Right atrium auricular region (tissue), 2 donors: ENCODE measurements around the gene NPB. TPM values are rescaled to one million over a fixed set of nuclear protein-coding genes. Genes with fewer than 3 reads are reported as not detected.
"Not testable (repeated sequence)": the region's sequence is repeated elsewhere in the genome, so short reads cannot be mapped to it uniquely, and the experiment has no call there.

ENCODE experiments used
- DNase-seq: peaks from one replicate; pipeline ENCODE4 v3.0.0-alpha.2; 2019; ENCODE audit warnings: low spot score
- H3K27ac ChIP-seq, 2 donors: fragments of 200-600 bp; sonication (generic); 1 replicate in 1 of 2; 2 replicates in 1 of 2; pipeline ENCODE4 v1.5.1; 2016 to 2019
- H3K27me3 ChIP-seq, 2 donors: fragments of 200-600 bp; sonication (generic); one replicate each; pipeline versions ENCODE4 v1.5.1 to v1.6.0; 2017 to 2019
- H3K36me3 ChIP-seq: fragments of 200-600 bp; sonication (generic); one replicate; pipeline ENCODE4 v1.5.1; 2016
- H3K4me1 ChIP-seq, 2 donors: fragments of 200-600 bp; sonication (generic); one replicate each; pipeline versions ENCODE4 v1.5.1 to v1.6.0; 2017 to 2019
- H3K4me3 ChIP-seq, 2 donors: fragments of 200-600 bp; sonication (generic); 1 replicate in 1 of 2; 2 replicates in 1 of 2; pipeline ENCODE4 v1.5.1; 2017 to 2019; ENCODE audit warnings: mild to moderate bottlenecking in 1 of 2, moderate library complexity in 1 of 2
- H3K9me3 ChIP-seq, 2 donors: fragments of 200-600 bp; sonication (generic); one replicate each; pipeline ENCODE4 v1.5.1; 2019
- total RNA-seq, 2 donors: library from RNA; depleted of rRNA; stranded (reverse); fragments of >200 nt; gene quantifications; one replicate each; pipeline ENCODE4 v1.1.0, GENCODE V29; 2016
- TF ChIP-seq, protein P1 (sequence below), 2 donors: fragments of 200-600 bp; sonication (generic); IDR thresholded peaks; one replicate each; pipeline ENCODE4 v1.5.1; 2019; ENCODE audit warnings: antibody characterized with exemption in 2 of 2

The NPB gene
- total RNA-seq, 2 donors from 2014 or later = 1.7 TPM; not detected in 1

DNA sequence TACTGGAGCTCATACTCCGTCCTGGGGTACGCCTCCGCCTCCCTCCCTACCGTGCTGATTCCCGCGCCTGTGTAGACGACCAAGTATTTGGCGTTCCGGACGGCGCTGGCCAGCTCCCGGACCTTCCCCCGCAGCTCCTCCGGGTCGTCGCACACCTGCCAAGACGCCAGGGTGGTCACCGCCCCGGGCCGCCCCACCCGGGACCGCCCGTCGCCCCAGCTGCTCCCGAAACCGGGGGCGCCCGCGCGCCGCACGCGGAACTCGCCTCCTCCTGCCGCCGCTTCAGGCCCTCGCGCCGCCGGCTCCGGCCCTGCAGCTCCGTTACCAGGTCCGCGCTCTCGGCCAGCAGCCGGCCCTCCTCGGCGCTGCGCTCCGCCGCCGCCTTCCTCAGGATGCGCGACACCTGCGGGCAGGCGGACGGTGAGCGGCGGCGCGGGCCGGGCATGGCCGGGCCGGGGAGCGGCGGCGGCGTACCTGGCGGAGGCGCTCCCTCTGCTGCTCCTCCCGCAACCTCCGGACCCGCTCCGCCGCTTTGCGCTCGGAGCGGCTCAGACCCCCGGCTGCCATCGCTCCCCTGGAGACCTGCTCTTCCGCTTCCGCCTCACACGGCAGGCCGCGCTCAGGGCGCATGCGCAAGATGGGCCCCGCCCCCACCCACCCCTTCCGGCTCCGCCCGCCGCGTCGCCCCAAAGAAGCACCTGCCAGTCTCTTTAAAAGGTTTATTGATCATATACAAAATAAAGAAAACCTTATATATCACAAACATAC is 15.7 kb downstream of the NPB start, which contains the start of gene SIRT7:
Gene SIRT7, minus strand, starts transcription at position 612 of the 768 bp plus-strand sequence. Its CDS starts 45 bp downstream, at position 567.
- Histone ChIP-seq H3K36me3 (peaks cover 53% of the 10 kb centered on the region), H3K27ac (peak within 1 kb of the TSS; percentile 39 to 41), H3K4me3 (peak within 1 kb of the TSS; percentile 73 to 85), H3K4me1 (peaks cover 0 to 49% of the 10 kb centered on the region in 2 donors), H3K9me3 (no peaks in the 10 kb centered on the region), H3K27me3 (no peaks in the 10 kb centered on the region)
- peak; percentile 68 for DNase-seq
- TF ChIP-seq, protein P1, sequence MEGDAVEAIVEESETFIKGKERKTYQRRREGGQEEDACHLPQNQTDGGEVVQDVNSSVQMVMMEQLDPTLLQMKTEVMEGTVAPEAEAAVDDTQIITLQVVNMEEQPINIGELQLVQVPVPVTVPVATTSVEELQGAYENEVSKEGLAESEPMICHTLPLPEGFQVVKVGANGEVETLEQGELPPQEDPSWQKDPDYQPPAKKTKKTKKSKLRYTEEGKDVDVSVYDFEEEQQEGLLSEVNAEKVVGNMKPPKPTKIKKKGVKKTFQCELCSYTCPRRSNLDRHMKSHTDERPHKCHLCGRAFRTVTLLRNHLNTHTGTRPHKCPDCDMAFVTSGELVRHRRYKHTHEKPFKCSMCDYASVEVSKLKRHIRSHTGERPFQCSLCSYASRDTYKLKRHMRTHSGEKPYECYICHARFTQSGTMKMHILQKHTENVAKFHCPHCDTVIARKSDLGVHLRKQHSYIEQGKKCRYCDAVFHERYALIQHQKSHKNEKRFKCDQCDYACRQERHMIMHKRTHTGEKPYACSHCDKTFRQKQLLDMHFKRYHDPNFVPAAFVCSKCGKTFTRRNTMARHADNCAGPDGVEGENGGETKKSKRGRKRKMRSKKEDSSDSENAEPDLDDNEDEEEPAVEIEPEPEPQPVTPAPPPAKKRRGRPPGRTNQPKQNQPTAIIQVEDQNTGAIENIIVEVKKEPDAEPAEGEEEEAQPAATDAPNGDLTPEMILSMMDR (IDR thresholded peaks at IDR 0.05) = no peak

DNA sequence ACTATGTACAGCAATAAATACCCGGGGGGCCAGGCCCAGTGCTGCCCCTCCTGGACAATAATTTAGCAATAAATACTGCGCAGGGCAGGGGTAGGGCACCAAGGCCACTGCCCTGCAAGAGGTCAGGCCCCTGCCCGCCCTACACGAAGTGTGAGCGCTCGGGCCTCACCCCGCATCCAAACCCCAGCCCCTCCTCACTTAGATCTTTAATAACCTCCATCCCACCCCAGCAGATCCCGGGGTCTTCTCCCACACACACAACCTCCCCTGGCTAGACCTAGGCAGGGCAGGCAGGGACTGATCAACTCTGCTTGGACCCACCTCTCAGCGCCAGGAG is 16.3 kb downstream of the NPB start:
- not testable (repeated sequence) for H3K27me3 ChIP-seq, DNase-seq, H3K9me3 ChIP-seq
- Histone ChIP-seq H3K36me3 (peaks cover 52% of the 10 kb centered on the region), H3K4me3 (peak overlapping the region; percentile 73 to 85), H3K4me1 (peaks cover 0 to 55% of the 10 kb centered on the region in 2 donors), H3K27ac (peak overlapping the region; percentile 39 to 41)

DNA sequence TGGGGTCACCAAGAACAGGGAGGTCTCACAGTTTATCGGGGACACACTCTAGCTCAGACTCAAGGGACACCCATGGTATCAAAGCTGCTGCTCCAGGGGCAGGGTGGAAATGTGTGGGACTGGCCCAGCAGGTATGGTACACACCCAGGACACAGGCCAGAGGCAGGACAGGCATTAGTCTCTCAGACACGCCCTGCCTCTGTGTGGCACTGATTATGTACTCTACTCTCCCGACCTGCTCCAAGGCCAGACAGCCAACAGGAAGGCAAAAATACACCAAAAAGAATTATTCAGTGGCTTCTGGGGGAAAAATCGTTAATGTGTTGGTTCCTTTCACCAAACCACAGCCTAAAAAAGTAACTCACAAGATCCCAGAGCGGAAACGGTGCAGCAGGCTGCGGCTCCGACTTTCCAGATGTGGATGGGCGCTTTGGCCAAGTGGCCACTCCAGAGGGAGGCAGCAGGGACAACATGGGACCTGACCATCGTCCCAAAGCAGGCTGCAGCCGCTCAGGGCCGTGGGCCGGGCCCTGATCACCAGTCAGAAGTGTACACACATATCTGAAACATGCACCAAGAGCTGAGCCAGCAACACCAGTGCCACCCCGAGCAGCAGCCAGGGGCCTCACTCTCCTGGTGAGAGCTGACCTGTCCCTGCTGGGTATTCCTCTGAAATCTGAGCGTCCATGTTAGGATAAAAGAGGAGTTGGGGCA is 17.0 kb downstream of the NPB start:
- Histone ChIP-seq H3K4me1 (peaks cover 0 to 61% of the 10 kb centered on the region in 2 donors), H3K9me3 (no peaks in the 10 kb centered on the region), H3K36me3 (peaks cover 45% of the 10 kb centered on the region), H3K27ac (peak overlapping the region in 1 of 2 donors; percentile 41), H3K27me3 (no peaks in the 10 kb centered on the region), H3K4me3 (no peak overlapping the region)
- no peak for DNase-seq
- TF ChIP-seq, protein P1 (IDR thresholded peaks at IDR 0.05) = no peak

DNA sequence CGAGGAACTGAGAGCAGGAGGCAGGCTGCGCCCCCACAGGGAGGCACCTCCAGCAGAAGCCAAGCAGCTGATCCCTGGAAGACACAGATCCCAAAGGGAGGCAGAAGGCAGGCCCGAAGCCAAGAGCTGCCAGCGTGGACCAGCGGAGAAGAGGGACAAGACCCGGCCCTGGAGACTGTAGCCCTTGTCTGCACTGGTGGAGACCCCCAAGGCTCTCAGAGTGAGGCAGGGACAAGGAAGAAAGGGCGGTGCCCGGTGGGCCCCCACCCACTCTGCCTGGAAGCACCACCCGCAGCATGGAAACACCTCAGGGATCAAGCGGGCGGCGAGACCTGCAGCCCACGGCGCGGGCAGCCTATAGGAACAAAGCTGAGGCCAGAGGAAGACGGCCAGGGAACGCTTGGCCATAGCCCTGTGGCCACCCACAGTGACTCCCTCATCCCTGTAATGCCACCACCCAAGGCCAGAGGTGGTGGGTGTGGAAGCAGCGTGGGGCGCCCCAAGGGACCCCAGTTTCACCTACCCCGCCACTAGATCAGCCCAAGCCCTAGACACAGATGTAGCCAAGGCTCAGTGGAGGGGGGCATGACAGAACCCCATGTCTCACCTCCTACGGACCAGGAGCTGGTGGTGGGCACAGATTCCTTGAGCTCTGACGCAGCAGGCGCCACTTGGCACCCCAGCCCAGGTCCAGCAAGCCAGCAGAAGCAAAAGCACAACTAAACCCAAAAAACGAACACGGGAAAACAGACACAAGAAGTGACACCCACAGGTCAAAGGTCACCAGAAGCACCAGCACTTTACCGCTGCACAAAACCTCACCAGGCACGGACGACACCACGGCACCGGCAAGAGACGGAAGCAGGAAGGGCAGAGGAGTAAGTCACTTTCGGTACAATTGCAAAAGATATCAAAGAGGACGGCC is 18.8 kb downstream of the NPB start:
- Histone ChIP-seq H3K36me3 (peaks cover 27% of the 10 kb centered on the region), H3K9me3 (no peaks in the 10 kb centered on the region), H3K27me3 (no peaks in the 10 kb centered on the region), H3K4me1 (peaks cover 0 to 80% of the 10 kb centered on the region in 2 donors), H3K27ac (no peak overlapping the region), H3K4me3 (no peak overlapping the region)
- no peak for DNase-seq
- TF ChIP-seq, protein P1 (IDR thresholded peaks at IDR 0.05) = no peak

DNA sequence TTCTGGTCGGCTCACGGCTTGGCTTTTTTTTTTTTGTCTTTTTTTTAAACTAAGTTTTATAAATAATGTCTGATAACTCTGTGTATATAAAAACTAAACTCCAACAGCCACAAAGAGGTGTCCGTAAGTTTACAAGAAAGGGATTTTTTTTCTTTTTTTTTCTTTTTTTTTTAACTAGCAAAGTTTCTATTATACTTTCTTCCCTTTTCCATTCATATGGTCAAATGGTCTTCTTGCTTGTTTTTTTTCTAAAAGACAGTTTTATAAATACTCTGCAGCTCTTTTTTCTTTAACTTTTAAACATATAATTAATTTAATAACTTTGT is 19.5 kb downstream of the NPB start:
- Histone ChIP-seq H3K27me3 (no peaks in the 10 kb centered on the region), H3K27ac (no peak overlapping the region)
- TF ChIP-seq, protein P1 (IDR thresholded peaks at IDR 0.05) = no peak

More for the DNA sequence above, 19.5 kb downstream of the NPB start:
- no peak for DNase-seq
- peaks cover 0 to 86% of the 10 kb centered on the region in 2 donors for H3K4me1 ChIP-seq
- no peaks in the 10 kb centered on the region for H3K9me3 ChIP-seq
- no peak overlapping the region for H3K4me3 ChIP-seq
- H3K36me3 ChIP-seq = peaks cover 27% of the 10 kb centered on the region
